ELR (cell line): ENCODE measurements around the gene FLVCR1.
"Not testable (repeated sequence)": the region's sequence is repeated elsewhere in the genome, so short reads cannot be mapped to it uniquely, and the experiment has no call there.

Experiments
- DNase-seq: peaks from one replicate; pipeline ENCODE4 v3.0.0-alpha.2; 2015; ENCODE audit warnings: low read depth

Gene FLVCR1

DNA sequence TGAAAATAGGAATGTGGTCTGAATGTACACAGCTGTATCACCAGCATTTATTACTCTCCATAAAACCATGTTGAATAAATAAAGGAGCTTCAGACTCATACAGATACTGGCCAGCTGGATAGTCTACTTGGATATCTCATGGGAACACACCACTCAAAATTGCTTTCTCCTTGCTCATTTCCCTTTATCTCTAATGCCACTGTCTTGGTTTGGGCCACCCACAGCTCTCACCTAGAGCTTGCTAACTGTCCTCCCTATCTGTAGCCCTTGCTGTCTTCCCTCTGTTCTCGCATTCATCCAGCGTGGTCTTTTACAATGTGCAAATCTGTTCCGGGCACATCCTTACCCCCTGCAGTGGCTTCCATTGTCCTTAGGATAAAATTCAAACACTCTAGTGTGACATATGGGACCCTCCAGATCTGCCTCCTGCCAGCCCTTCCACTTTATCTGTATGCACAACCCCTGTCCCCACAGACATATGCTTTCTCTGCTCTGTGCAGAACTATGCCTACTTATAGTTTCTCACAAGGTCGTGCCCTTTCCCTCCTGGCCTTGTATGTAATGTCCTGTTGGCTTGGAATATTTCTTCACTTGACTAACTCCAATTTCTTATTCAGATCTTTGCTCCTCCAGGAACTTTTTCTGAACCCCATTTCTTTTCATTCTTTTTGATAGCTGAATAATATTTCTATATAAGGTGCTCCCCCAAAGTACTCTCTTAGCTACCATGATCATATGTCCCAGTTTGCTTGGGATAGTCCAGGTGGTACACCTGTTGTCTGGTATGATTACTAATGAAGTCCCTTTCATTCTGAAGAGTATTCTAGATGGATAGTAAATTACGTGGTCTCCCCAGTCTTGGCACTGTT, 2.9 kb downstream of the FLVCR1 start:
- peak; percentile 27 for DNase-seq

DNA sequence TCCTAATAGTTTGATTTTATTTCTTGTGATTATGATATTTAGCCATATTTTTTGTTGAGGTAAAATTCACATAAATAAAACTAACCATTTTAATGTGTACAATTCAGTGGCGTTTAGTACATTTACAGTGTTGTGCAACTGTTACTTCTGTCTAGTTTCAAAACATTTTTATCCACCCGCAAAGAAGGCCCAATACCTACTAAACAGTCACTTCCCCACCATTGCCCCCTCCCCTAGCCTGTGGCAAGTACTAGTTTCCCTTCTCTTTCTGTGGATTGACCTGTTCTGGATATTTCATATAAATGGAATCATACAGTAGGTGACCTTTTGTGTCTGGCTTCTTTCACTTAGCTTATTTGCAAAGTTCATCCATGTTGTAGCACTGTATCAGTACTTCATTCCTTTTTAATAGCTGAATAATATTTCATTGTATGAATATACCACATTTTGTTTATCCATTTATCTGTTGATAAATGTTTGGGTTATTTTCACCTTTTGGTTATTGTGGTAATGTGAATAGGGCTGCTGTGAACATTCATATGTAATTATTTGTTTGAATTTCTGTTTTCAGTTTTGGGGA, 4.1 kb downstream of the FLVCR1 start:
- DNase-seq, result no peak

DNA sequence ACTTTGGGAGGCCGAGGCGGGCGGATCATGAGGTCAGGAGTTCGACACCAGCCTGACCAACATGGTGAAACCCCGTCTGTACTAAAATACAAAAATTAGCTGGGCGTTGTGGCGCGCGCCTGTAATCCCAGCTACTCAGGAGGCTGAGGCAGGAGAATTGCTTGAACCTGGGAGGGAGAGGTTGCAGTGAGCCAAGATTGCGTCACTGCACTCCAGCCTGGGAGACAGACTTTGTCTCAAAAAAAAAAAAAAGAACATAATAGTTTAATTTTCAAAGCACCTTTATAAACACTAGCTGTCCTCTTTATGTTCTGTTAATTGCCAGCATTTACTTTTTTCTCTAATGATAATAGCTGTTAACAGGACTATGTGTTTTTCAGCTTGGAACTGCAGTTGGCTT, 5.3 kb downstream of the FLVCR1 start:
- not testable (repeated sequence) for DNase-seq

DNA sequence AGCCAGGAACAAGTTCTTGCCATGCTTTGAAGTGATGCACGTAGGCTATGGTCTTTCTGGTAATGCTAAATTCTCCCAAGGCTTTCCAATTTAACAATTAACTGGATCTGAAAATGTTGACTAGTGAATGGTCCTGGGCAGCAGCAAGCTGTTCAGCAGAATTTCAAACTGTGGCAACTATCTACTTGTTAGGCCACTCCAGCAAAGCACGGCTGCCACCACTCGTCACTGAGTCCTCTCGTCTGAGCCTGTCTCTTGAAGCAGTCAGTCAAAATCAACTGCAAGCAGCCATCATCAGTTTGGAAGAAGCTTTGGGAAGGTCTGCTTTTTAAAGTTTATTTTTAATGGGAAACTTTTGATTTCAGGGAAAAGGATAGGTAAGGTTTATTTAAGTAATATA, 6.1 kb downstream of the FLVCR1 start:
- no peak for DNase-seq

DNA sequence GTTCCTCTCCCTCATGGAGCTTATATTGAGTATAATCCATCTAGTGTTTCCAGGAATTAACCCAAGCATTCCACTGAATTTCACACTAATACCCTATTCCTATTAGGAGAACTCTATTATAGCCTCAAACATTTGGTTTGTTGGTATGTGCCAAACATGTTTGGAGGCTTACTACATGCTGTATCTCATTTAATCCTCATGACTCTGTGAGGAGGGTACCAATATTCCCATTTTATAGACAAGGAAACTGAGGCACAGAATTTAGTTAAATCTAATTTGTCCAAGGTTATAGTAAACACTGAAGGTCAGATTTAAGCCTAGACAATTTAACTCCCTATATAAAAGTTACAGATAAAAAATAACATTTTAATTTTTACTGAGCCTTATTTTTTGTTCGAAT, 9.1 kb downstream of the FLVCR1 start:
- no peak for DNase-seq

DNA sequence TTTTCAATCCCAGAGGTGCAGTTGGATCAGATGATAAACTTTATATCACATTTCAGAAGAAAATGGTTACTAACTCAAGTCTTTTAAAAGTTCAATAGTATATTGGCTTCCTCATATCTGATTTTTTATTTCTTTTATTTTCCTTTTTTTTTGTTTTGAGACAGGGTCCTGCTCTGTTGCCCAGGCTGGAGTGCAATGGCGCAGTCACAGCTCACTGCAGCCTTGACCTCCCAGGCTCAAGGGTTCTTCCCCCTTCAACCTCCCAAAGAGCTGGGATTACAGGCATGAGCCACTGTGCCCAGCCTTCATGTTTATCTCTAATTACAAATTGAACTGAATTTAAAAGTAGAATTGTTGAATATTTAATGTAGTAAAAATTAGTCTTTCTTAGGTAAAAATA, 13.9 kb downstream of the FLVCR1 start:
- DNase-seq, result no peak

DNA sequence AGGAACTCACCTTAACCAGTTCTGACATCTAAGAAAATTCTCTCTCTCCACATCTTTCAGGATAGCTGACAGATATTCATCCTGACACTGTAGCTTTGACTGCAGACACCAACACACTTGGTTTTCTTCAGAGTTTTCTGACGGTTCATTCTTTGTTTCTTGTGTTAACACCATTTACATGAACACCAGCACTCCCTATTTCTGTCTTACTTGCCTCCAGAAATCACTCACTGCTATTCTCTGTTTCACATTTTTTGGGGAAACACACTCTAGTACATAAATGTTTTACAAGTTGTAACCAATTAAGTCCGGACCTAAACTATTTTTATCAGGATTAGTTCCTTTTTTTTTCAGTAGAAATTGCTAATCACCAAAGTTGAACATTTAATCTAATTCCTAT, 15.4 kb downstream of the FLVCR1 start:
- DNase-seq, result no peak

DNA sequence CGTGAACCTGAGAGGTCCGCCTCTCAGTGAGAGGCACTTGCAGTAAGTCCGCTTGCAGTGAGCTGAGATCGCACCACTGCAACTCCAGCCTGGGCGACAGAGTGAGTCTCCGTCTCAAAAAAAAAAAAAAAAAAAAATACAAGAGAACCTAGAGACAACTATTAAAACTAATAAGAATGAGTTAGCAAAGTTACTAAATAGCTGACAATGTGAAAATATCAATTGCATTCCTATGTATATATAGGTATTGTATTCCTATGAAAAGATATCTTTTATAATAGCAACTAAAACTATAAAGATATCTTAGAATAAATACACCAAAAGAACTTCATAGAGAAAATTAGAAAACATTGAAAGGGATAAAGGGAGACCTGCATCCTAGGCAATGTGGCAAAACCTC, 20.3 kb downstream of the FLVCR1 start:
- DNase-seq, result no peak

DNA sequence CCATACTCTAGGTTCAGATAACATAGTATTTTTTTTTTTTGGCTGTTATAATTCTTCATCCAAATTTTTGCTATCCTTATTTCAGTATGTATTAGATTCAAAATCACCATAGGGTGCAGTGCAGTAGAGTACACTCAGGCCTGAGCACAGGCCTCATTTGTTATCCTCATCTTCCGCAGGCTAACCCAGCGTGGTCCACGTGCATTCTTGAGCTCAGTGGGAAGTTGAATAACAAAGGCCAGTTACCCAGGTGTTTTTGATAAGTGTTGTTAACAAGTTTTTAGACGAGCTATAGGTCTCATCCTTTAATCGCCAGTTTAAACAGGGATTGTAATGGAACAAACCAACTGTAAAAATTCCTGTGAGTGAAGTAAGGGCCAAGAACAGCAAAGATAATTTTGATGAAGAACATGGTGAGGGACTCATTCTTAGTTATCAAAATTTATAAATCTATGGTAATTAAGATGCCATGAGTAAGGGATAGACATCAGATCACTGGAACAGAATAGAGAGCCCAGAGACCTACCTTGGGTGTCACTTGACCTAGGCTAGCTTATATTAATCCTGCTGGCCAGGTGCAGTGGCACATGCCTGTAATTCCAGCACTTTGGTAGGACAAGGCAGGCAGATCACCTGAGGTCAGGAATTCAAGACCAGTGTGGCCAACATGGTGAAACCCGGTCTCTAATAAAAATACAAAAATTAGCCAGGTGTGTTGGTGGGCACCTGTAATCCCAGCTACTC, 22.0 kb downstream of the FLVCR1 start:
- DNase-seq, result no peak

DNA sequence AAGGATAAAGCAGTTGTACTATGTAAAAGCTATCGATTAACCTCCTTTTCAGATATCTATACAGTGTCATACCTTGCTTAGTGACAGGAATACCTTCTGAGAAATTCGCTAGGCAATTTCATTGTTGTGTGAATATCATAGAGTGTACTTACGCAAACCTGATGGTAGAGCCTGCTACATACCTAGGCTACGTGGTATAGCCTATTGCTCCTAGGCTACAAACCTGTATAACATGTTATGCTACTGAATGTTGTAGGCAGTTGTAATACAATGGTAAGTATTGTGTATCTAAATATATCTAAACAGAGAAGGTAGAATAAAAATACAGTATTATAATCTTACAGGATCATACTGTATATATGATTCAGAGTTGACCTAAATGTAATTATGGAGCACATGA, 26.5 kb downstream of the FLVCR1 start:
- DNase-seq, result no peak

DNA sequence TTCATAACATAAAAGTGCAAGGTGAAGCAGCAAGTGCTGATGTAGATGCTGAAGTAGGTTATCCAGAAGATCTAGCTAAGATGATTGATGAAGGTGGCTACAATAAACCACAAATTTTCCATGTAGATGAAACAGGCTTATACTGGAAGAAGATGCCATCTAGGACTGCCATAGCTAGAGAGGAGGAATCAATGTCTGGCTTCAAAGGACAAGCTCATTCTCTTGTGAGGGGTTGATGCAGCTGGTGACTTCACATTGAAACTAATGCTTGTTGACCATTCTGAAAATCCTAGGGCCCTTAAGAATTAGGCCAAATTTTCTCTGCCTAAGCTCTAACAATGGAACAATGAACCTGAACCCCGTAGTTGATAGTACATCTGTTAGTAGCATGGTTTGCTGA, 34.0 kb downstream of the FLVCR1 start:
- DNase-seq, result no peak

DNA sequence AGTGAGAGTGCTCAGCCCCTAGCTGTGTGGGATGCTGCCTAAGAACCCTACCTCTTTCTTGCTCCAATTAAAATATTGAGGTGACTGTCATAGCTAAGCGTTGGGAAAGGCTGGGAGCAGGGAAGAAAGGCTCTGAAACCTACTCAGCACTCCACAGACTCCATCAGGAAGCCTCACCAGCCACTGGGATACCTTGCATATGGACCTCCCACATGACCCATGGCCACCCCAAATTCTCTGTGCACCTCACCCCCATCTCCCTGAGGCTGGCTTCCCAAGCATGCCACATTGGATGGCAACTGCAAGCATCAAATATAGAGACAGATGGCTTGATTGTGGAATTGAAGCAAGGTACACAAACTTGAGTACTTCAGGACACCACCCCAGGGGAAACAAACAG, 41.8 kb downstream of the FLVCR1 start:
- DNase-seq, result no peak

DNA sequence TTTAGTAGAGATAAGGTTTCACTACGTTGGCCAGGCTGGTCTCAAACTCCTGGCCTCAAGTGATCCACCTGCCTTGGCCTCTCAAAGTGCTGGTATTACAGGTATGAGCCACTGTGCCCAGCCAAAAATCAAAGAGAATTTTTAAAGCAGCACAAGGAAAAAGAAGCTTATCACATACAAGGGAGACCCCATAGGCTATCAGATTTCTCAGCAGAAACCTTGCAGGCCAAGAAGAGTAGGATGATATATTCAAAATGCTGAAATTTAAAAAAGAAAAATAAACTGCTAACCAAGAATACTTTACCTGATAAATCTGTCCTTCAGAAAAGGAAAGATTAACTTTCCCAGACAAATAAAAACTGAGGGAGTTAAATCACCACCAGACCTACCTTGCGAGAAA, 43.2 kb downstream of the FLVCR1 start:
- DNase-seq, result no peak

DNA sequence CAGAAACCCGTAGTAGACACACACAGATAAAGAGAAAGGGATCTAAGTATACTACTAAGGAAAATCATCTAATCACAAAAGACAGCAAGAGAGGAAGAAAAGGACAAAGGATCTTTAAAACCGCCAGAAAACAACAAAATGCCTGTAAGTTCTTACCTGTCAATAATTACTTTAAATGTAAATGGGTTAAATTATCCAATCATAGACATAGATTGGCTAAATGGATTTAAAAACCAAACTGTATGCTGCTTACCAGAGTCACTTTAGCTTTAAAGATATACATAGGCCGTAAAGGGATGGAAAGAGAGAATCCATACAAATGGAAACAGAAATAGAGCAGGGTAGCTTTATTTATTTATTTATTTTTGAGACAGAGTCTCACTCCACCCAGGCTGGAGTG, 44.0 kb downstream of the FLVCR1 start:
- DNase-seq, result no peak

DNA sequence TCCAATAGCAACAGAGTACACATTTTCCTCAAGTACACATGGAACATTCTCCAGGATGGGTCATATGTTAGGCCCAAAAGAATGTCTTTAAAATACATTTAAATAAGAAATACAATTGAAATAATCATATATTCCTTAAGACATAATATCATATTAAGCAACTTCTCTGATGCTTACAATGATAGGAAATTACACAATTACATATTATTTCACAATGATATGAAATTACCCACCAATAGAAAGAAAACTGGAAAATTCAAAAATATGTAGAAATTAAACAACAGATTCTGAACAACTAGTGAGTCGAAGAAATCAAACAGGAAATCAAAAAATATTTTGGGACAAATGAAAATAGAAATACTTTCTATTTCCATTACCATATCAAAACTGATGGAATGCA, 45.6 kb downstream of the FLVCR1 start:
- DNase-seq, result no peak

DNA sequence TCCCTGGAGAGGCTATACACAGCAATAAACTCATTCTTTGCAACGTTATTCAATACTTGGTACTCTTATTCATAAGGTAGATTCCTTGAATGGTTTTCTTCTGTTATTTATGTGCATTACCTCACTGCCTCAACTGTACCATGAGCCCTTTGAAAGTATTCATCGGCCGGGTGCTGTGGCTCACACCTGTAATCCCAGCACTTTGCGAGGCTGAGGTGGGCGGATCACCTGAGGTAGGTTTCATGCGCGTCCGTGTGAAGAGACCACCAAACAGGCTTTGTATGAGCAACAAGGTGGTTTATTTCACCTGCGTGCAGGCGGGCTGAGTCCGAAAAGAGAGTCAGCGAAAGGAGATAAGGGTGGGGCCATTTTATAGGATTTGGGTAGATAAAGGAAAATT, 50.0 kb downstream of the FLVCR1 start:
- DNase-seq, result not testable (repeated sequence)

DNA sequence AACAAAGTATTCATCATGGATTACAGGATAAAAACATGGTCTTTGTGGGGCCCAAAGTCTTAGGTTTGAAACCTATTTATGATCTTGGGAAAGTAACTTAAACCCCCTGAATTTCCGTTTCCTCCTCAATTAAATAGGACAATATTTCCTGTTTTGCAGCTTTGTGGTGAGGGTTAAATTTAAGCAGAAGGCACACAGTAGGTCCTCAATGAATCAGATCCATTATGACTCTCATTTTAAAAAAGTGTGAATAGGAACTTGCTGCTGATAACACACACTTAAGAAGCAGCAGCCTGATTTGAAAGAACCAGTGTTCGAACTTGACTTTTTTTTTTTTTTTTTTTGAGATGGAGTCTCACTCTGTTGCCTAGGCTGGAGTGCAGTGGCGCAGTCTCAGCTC, 50.9 kb downstream of the FLVCR1 start:
- DNase-seq, result no peak

DNA sequence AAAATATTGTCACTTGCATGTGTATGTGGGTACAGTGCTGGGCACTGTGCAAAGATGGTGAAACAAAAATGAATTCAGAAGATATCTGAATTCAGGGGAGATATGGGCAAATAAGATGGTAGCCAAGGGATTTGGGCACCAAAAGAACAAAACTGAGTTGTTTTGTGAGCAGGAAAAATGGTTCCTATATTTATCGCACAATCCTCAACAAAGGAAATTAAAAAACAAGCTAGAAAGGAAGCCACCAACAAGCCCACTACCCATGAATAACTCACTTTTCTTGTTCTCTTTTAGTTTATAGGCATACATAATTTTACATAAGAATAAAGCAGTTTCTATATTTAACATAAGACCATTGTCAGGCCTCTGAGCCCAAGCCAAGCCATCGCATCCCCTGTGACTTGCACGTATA, 51.6 kb downstream of the FLVCR1 start:
- DNase-seq, result no peak

DNA sequence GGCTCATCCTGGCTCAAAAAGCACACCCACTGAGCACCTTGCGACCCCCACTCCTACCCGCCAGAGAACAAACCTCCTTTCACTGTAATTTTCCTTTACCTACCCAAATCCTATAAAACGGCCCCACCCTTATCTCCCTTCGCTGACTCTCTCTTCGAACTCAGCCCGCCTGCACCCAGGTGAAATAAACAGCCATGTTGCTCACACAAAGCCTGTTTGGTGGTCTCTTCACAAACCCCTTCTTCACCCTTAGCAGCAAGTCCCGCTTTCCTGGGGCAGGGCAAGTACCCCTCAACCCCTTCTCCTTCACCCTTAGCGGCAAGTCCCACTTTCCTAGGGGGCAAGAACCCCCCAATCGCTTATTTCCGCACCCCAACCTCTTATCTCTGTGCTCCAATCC, 52.1 kb downstream of the FLVCR1 start:
- DNase-seq, result not testable (repeated sequence)

DNA sequence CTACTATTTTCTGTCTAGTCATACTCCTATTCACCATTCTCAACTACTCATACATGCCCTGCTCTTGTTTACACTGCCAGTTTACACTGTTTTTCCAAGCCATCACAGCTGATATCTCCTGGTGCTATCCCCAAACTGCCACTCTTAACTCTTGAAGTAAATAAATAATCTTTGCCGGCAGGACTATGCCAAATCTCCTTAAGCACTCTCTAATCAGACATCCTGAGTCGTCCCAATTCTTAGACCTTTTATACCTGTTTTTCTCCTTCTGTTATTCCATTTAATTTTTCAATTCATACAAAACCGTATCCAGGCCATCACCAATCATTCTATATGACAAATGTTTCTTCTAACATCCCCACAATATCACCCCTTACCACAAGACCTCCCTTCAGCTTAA, 55.6 kb downstream of the FLVCR1 start:
- DNase-seq, result not testable (repeated sequence)

DNA sequence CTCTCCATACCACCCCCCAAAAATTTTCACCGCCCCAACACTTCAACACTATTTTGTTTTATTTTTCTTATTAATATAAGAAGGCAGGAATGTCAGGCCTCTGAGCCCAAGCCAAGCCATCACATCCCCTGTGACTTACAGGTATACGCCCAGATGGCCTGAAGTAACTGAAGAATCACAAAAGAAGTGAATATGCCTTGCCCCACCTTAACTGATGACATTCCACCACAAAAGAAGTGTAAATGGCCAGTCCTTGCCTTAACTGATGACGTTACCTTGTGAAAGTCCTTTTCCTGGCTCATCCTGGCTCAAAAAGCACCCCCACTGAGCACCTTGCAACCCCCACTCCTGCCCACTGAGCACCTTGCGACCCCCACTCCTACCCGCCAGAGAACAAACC, 56.0 kb downstream of the FLVCR1 start:
- DNase-seq, result not testable (repeated sequence)

DNA sequence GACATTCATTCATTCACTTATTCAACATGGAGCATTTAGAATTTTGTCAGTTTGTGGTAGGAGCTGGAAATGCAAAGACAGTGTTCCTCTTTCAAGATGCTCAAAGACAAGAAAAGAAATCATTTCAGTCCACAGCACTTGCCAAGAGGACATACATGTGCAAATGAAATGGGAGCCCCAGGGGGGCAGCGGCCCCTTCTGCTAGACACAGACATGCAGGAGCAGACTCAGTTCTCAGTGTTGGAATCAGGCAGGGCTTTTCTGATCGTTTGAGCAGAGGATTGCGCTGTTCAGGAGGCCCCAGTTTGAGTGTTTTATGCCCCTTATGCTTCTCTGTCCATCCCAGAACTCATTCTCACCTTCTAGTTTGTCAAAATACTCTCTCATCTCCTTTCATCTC, 56.7 kb downstream of the FLVCR1 start:
- no peak for DNase-seq
